CD4-positive, alpha-beta T cell treated with Interleukin-10 for 1 hour (primary cell): ENCODE measurements around the gene GPX1.
A peak's percentile ranks its signal among the peaks of the same experiment; 100 is the strongest.
"Not testable (repeated sequence)": the region's sequence is repeated elsewhere in the genome, so short reads cannot be mapped to it uniquely, and the experiment has no call there.

ENCODE experiments used
- DNase-seq: peaks from one replicate; pipeline ENCODE4 v3.0.0-alpha.2; 2020

The GPX1 gene

GRCh38 chr3:49357443-49358216 lies 523 bp downstream of the GPX1 start:
- peak; percentile 43 for DNase-seq

GRCh38 chr3:49357095-49357442 lies 1.1 kb downstream of the GPX1 start:
- DNase-seq = peak; percentile 36

GRCh38 chr3:49352890-49353421 lies 5.2 kb downstream of the GPX1 start:
- DNase-seq = no peak

GRCh38 chr3:49352281-49352680 lies 5.9 kb downstream of the GPX1 start:
- no peak for DNase-seq

DNA sequence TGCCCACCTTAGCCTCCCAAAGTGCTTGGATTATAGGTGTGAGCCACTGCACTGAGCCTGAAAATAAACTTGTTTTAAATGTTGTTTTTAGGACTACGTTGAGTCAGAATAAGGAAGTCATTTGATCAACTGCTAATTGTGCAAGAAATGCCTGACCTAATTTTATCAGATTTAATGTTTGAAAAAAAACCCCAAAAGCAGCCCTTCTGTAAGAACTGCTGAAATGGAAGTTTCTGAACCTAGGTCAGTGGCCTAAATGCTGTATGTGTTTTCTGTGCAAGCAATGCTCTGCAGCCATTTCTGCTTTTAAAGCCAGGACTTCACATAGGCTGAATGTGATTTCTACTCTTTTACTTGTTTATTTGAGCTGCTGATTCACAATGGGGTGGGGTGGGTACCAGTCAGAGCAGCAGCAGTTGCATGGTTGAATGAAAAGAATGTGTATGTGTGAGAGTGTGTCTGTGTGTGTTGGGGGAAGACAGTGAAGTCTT lies 6.6 kb downstream of the GPX1 start:
- no peak for DNase-seq

GRCh38 chr3:49349348-49350114 lies 8.6 kb downstream of the GPX1 start:
- DNase-seq = no peak

- not testable (repeated sequence) for DNase-seq
These were observed 9.8 kb downstream of the GPX1 start for GRCh38 chr3:49348361-49348760.

GRCh38 chr3:49346797-49347251 lies 11.3 kb downstream of the GPX1 start:
- DNase-seq = no peak

- DNase-seq = no peak
These were observed 15.0 kb downstream of the GPX1 start for GRCh38 chr3:49343163-49343562.

- DNase-seq = no peak
These were observed 16.2 kb downstream of the GPX1 start for GRCh38 chr3:49341996-49342395.

GRCh38 chr3:49339941-49340800 lies 18.0 kb downstream of the GPX1 start, which contains the start of gene USP4:
USP4 (minus strand) TSS chr3:49340053; CDS start chr3:49340024, 29 bp downstream.
- peak; percentile 92 for DNase-seq

DNA sequence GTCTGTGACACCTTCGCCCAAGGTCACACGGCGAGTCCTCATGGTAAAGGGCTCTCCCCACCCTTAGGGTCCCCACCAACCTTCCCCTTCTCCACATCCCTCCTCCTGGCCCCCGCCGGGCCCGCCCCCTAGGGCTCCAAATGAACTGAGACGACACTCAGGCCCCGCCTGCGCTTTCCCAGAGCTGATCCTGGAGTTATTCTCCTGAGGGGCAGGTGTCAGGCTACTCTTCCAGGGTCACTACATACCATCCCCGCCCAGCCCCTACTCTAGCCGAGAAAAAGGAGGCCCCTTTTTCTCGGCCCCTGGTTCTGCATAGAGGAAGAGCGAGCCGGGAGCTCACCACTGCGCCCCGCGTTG lies 18.6 kb downstream of the GPX1 start:
- DNase-seq = peak; percentile 24

- DNase-seq = no peak
These were observed 24.1 kb downstream of the GPX1 start for GRCh38 chr3:49333916-49334633.

DNA sequence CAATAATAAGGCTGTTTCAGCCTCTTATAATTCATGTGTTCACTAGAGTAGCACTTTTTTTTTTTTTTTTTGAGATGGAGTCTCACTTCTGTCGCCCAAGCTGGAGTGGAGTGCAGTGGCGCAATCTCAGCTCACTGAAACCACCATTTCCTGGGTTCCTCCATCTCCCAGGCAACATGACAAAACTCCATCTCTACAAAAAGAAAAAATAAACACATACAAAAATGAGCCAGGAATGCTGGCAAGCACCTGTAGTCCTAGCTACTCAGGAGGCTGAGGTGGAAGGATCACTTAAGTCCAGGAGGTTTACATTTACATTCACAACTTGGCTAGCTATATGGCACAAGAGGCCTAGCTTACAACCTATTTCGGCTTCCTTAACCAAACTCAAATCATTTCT lies 25.1 kb downstream of the GPX1 start:
- DNase-seq = peak; percentile 47

DNA sequence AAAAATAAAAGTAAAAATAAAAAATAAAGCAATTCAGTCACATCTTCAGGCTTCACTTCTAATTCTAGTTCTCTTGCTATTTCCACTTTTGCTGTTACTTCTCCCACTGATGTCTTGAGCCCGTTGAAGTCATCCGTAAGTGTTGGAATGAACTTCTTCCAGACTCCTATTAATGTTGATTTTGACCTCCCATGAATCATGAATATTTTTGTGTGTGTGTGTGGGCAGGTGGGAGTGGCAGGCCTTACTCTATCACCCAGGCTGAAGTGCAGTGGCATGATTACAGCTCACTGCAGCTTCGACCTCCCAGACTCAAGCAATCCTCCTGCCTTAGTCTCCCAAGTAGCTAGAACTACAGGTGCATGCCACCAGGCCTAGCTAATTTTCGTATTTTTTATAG lies 29.0 kb downstream of the GPX1 start:
- no peak for DNase-seq

DNA sequence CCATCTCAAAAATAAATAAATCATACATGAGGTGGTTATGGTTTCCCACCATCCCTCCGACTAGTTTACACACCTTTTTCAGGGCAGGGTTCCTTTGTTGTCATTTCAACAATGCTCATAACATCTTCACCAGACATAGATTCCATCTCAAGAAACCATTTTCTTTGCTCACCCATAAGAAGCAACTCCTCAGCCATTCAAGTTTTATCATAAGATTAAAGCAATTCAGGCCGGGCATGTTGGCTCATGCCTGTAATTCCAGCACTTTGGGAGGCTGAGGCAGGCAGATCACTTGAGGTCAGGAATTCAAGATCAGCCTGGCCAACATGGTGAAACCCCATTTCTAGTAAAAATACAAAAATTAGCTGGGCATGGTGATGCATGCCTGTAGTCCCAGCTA lies 29.8 kb downstream of the GPX1 start:
- DNase-seq = not testable (repeated sequence)

- no peak for DNase-seq
These were observed 30.7 kb downstream of the GPX1 start for GRCh38 chr3:49327485-49327884.

- DNase-seq = no peak
These were observed 33.4 kb downstream of the GPX1 start for GRCh38 chr3:49324768-49325167.

DNA sequence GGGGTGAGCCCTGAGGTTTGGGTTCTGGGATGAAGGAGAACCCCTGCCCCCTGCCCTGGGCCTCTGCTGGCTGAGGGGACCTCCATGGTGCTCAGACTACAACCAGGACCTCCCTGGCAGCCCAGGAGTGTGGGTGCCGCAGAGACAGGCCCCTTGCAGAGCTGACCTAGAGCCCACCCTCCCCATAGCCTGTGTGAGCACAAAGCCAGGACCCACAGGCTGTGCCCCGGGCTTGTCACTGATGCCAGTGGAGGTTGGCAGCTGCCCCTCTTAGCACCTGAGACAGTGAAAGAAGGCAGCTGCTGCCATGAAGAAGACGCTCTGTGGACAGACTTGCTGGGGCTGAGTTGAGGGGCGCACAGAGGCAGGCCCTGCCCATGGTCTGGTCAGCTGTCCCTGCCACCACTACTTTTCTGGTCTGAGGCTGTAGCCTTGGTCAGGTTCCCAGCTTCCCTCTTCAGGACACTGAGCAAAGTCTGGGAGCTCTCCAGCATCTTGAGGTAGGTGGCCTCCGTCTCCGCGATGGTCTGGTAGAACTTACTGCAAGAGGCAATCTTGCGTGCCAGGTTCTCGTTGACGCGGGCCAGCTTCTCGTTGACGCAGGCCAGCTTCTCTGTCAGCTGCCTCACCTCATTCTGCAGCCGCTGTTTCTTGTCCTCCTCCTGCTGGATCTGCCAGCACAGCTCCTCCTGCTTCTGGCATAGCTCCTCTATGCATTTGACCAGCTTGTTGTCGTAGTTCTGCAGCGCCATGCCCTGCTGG lies 41.3 kb downstream of the GPX1 start:
- no peak for DNase-seq

GRCh38 chr3:49313896-49314688 lies 44.1 kb downstream of the GPX1 start:
- no peak for DNase-seq

- no peak for DNase-seq
These were observed 46.9 kb downstream of the GPX1 start for GRCh38 chr3:49311283-49311682.
